Lower lobe of right lung (tissue), 2 donors: ENCODE results near the gene MSLN. TPM values are rescaled to one million over a fixed set of nuclear protein-coding genes. Genes with fewer than 3 reads are reported as not detected.
A peak's percentile ranks its signal among the peaks of the same experiment; 100 is the strongest.

ENCODE experiments used
- ATAC-seq, 2 donors: fragments of 200-7000 bp; cut with Tn5 transposase; one replicate each; pipeline ENCODE4 v1.9.1; 2020 to 2022; ENCODE audit warnings: mild to moderate bottlenecking in 2 of 2, moderate library complexity in 2 of 2
- DNase-seq: peaks from one replicate; pipeline ENCODE4 v3.0.0-alpha.2; 2020
- H3K27ac ChIP-seq: fragments of 200-600 bp; one replicate; pipeline ENCODE4 v1.8.0; 2022
- H3K27me3 ChIP-seq: fragments of 200-600 bp; one replicate; pipeline ENCODE4 v1.8.0; 2022; ENCODE audit warnings: low read depth
- H3K36me3 ChIP-seq: fragments of 200-600 bp; one replicate; pipeline ENCODE4 v1.8.0; 2022; ENCODE audit warnings: mild to moderate bottlenecking
- H3K4me1 ChIP-seq: fragments of 200-600 bp; one replicate; pipeline ENCODE4 v1.8.0; 2022
- H3K4me3 ChIP-seq: fragments of 200-600 bp; one replicate; pipeline ENCODE4 v1.8.0; 2022; ENCODE audit warnings: mild to moderate bottlenecking
- H3K9me3 ChIP-seq: fragments of 200-600 bp; one replicate; pipeline ENCODE4 v1.8.0; 2022
- CTCF ChIP-seq: fragments of 200-600 bp; IDR thresholded peaks from one replicate; pipeline ENCODE4 v1.8.0; 2022; ENCODE audit warnings: antibody characterized with exemption, mild to moderate bottlenecking
- intact Hi-C: fragments of 100-400 bp; cut with DNase I; formaldehyde crosslinking; loops from one replicate; pipeline ENCODE4 v1.11.0; 2022
- total RNA-seq: library from RNA; stranded (reverse); fragmentation: NEBNext Ultra II Directional; extraction: Animal tissue kit (Norgen Biotek cat#: 25700); gene quantifications from one replicate; pipeline ENCODE4 v1.2.1, GENCODE V29; 2021
- donor health status: DM: no; HTN: yes; CAD: no; lungs with severe emphysema.

Gene MSLN
- total RNA-seq, 1 donor from 2014 or later, result 42.6 TPM

DNA sequence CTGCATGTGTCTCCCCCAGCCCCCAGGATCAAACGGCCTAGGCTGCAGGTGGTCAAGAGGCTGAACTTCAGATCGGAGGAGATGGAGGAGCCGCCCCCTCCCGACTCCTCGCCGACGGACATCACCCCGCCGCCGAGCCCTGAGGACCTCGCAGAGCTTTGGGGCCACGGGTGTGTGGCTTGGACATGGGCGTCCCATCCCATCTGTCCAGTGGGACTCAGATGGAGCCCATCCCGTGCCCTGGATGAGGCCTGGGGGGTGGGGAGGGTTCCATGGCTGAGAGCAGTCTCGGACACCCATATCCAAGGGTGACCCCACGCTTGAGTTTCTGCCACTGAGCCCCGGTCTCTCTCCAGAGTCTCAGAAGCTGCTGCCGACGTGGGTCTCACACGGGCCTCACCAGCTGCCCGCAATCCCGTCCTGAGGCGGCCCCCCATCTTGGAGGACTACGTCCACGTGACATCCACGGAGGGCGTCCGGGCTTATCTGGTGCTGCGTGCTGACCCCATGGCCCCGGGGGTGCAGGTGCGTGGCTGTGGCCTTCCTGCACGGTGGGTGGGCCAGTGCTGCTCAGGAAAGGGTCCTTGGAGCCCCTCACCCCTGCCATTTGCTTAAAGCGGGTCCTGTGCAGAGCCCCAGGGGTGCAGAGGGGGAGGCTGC is 28.8 kb downstream of the MSLN start:
- no peak for TF ChIP-seq CTCF
- no peaks in the 10 kb centered on the region for H3K27me3 ChIP-seq
- no peak for ATAC-seq
- peaks cover 12% of the 10 kb centered on the region for H3K36me3 ChIP-seq
- intact Hi-C loops, result no loop called here
- H3K9me3 ChIP-seq, result no peaks in the 10 kb centered on the region
- peaks cover 23% of the 10 kb centered on the region for H3K4me1 ChIP-seq
- no peak overlapping the region for H3K27ac ChIP-seq
- no peak for DNase-seq
- H3K4me3 ChIP-seq, result peak overlapping the region; percentile 80

DNA sequence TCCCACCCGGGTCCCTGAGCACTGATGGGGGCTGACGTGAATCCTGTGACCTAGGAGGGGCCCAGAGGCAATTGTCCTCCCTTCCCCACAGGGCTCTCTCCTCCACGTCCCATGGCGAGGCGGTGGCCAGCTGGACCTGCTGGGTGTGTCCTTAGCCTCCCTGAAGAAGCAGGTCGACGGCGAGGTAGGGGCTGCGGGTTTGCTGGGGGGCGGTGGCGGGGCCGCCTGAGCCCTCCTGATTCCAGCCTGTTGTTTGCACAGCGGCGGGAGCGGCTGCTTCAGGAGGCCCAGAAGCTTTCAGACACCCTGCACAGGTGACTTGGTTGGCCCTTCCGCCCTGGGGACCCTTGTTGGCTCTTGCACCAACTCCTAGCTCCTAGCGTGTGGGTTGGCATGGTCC is 29.6 kb downstream of the MSLN start:
- H3K27ac ChIP-seq, result no peak overlapping the region
- H3K4me1 ChIP-seq, result peaks cover 23% of the 10 kb centered on the region
- DNase-seq (no peak), ATAC-seq (no peak)
- TF ChIP-seq CTCF, result no peak
- no peaks in the 10 kb centered on the region for H3K9me3 ChIP-seq
- no peak overlapping the region for H3K4me3 ChIP-seq
- intact Hi-C loops, result no loop called here
- H3K36me3 ChIP-seq, result peaks cover 12% of the 10 kb centered on the region
- H3K27me3 ChIP-seq, result no peaks in the 10 kb centered on the region

GRCh38 chr16:791131-791530 is 30.6 kb downstream of the MSLN start:
- H3K4me1 ChIP-seq, result peaks cover 23% of the 10 kb centered on the region
- no peak for DNase-seq
- no peak overlapping the region for H3K4me3 ChIP-seq
- ATAC-seq, result no peak
- H3K27me3 ChIP-seq, result no peaks in the 10 kb centered on the region
- peaks cover 6% of the 10 kb centered on the region for H3K36me3 ChIP-seq
- H3K27ac ChIP-seq, result no peak overlapping the region
- intact Hi-C loops, result no loop called here
- no peaks in the 10 kb centered on the region for H3K9me3 ChIP-seq
- no peak for TF ChIP-seq CTCF

DNA sequence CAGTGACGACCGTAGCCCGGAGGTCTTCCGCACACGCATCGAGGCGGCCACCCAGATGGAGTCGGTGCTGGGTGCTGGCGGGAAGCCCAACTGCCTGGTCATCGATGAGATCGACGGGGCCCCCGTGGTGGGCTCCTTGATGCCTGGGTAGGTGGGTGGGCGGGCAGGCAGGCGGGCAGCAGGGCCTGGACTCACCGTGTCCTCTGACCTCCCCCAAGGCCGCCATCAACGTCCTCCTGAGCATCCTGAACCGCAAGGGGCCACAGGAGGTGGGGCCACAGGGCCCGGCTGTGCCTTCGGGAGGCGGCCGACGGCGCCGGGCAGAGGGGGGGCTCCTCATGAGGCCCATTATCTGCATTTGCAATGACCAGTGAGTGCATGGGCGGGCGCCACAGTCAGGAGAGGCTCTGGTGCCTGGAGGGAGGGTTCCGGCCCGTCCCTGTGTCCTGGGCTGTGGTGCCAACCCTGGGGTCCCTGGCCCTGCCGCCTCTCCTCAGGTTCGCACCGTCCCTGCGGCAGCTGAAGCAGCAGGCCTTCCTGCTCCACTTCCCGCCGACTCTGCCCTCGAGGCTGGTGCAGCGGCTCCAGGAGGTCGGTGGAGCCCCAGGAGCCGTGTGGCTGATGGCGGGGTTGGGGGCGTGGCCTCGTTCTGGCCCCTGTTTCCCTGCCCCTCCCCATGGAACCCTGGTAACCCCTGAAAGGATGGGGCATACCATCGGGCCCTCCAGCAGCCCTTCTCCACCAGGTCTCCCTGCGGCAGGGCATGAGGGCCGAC is 31.9 kb downstream of the MSLN start:
- no peak for TF ChIP-seq CTCF
- Histone ChIP-seq H3K27ac (no peak overlapping the region), H3K27me3 (no peaks in the 10 kb centered on the region), H3K4me1 (peaks cover 14% of the 10 kb centered on the region), H3K36me3 (no peaks in the 10 kb centered on the region), H3K4me3 (no peak overlapping the region), H3K9me3 (no peaks in the 10 kb centered on the region)
- intact Hi-C loops, result no loop called here
- no peak for DNase-seq
- no peak for ATAC-seq

DNA sequence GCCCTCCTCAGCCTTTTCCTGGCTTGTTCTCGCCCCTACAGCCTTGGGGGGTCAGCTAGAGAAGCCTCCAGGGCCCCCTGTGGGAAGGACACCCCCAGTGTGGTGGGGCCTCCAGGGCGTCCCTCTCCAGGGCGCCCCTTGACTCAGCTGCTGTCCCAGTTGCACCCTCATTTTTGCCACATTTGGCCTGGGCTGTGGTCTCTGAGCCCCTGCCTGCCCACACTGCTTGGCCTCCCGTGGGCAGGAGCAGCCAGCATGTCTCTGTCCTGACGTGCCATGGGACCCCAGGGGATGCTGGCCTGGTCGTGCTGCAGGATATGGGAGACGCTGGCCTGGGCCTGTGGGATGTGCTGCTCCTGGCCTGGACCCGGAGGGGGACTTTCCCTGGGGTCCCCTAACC is 32.9 kb downstream of the MSLN start:
- H3K9me3 ChIP-seq, result no peaks in the 10 kb centered on the region
- no peaks in the 10 kb centered on the region for H3K36me3 ChIP-seq
- H3K27me3 ChIP-seq, result no peaks in the 10 kb centered on the region
- intact Hi-C loops, result no loop called here
- ATAC-seq (no peak), DNase-seq (no peak)
- no peak overlapping the region for H3K27ac ChIP-seq
- no peak for TF ChIP-seq CTCF
- no peak overlapping the region for H3K4me3 ChIP-seq
- H3K4me1 ChIP-seq, result peaks cover 10% of the 10 kb centered on the region
